22Rv1 (cell line): ENCODE results near the gene ILF3.

ENCODE experiments used
- ZFX ChIP-seq: fragments of 450-650 bp; IDR thresholded peaks from 2 replicates; pipeline ENCODE4 v1.6.1; 2017; ENCODE audit warnings: antibody characterized with exemption, borderline replicate concordance
- TF ChIP-seq, protein P1 (sequence below): fragments of 450-650 bp; IDR thresholded peaks from 2 replicates; pipeline ENCODE4 v1.5.1; 2017; ENCODE audit warnings: mild to moderate bottlenecking

DNA sequence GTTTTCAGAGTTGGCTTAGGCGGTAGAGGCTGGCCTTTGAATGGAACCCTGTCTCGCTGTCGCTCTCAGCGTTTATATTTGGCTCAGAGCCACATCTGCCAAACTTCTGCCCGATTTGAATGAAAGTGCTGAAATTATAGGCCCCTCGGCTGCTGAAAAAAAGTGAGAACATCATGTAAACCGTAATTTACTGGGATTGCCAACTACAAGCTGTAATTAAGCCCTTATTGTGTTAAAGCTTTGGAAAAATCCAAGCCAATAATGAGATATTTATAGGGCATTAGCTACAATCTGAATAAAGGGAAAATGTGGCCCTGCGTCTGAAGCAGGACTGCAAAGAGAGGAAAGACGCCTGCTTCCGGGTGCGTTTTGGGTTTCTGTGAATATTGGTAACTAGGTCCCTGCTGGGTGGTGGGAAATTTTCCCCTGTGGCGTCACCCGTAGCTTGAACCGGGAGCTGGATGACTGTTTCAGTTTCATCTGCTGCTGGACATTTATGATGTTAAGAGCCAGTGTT lies 73.6 kb downstream of the ILF3 start:
- TF ChIP-seq, protein P1, sequence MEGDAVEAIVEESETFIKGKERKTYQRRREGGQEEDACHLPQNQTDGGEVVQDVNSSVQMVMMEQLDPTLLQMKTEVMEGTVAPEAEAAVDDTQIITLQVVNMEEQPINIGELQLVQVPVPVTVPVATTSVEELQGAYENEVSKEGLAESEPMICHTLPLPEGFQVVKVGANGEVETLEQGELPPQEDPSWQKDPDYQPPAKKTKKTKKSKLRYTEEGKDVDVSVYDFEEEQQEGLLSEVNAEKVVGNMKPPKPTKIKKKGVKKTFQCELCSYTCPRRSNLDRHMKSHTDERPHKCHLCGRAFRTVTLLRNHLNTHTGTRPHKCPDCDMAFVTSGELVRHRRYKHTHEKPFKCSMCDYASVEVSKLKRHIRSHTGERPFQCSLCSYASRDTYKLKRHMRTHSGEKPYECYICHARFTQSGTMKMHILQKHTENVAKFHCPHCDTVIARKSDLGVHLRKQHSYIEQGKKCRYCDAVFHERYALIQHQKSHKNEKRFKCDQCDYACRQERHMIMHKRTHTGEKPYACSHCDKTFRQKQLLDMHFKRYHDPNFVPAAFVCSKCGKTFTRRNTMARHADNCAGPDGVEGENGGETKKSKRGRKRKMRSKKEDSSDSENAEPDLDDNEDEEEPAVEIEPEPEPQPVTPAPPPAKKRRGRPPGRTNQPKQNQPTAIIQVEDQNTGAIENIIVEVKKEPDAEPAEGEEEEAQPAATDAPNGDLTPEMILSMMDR, result no peak
- no peak for TF ChIP-seq ZFX
